Peyer's patch (tissue), 4 donors: ENCODE results near the gene CFAP97D2. TPM values are rescaled to one million over a fixed set of nuclear protein-coding genes. Genes with fewer than 3 reads are reported as not detected.
"Not testable (repeated sequence)": the region's sequence is repeated elsewhere in the genome, so short reads cannot be mapped to it uniquely, and the experiment has no call there.

Source experiments
- DNase-seq, 3 donors: peaks; one replicate each; pipeline ENCODE4 v3.0.0-alpha.2; 2017 to 2019
- H3K27ac ChIP-seq, 4 donors: fragments of 200-600 bp; sonication (generic); one replicate each; pipeline ENCODE4 v1.5.1; 2016 to 2019
- H3K27me3 ChIP-seq, 2 donors: fragments of 200-600 bp; sonication (generic); one replicate each; pipeline ENCODE4 v1.5.1; 2019
- H3K36me3 ChIP-seq, 3 donors: fragments of 200-600 bp; sonication (generic); one replicate each; pipeline ENCODE4 v1.5.1; 2016 to 2019
- H3K4me1 ChIP-seq, 4 donors: fragments of 200-600 bp; sonication (generic); one replicate each; pipeline ENCODE4 v1.5.1; 2016 to 2019
- H3K4me3 ChIP-seq, 4 donors: fragments of 200-600 bp; sonication (generic); 1 replicate in 3 of 4; 2 replicates in 1 of 4; pipeline ENCODE4 v1.5.1; 2016 to 2019; ENCODE audit warnings: mild to moderate bottlenecking in 1 of 4
- H3K9me3 ChIP-seq, 4 donors: fragments of 200-600 bp; sonication (generic); one replicate each; pipeline ENCODE4 v1.5.1; 2016 to 2019; ENCODE audit warnings: mild to moderate bottlenecking in 1 of 4
- POLR2A ChIP-seq, 2 donors: fragments of 450-650 bp; IDR thresholded peaks; one replicate each; pipeline ENCODE4 v1.5.1; 2017; ENCODE audit warnings: antibody characterized with exemption in 2 of 2, mild to moderate bottlenecking in 2 of 2, moderate library complexity in 2 of 2
- total RNA-seq, 4 donors: library from RNA; depleted of rRNA; stranded (reverse); fragments of >200 nt; gene quantifications; one replicate each; pipeline ENCODE4 v1.1.0, GENCODE V29; 2016
- TF ChIP-seq, protein P1 (sequence below), 6 experiments: fragments of 450-650 bp in 4 of 6; fragments of 200-600 bp in 2 of 6; sonication (generic) in 1 of 6; IDR thresholded peaks; one replicate each; pipeline ENCODE4 v1.5.1; 2017 to 2019; ENCODE audit warnings: antibody characterized with exemption in 6 of 6, mild to moderate bottlenecking in 3 of 6, moderate library complexity in 1 of 6

CFAP97D2 gene
- total RNA-seq, 4 donors from 2014 or later, result not detected

GRCh38 chr13:114132419-114133121 lies 46.5 kb upstream of the CFAP97D2 start, which contains the start of gene RASA3:
Gene RASA3, minus strand, starts transcription at chr13:114132623. Its CDS starts 134 bp downstream, at chr13:114132489.
- Histone ChIP-seq H3K36me3 (no peaks in the 10 kb centered on the region), H3K9me3 (no peaks in the 10 kb centered on the region), H3K4me1 (peaks cover 3 to 40% (median 26%) of the 10 kb centered on the region in 4 donors), H3K4me3 (peak within 1 kb of the TSS; percentile 64 to 90 (median 78)), H3K27ac (peak within 1 kb of the TSS; percentile 79 to 89 (median 88)), H3K27me3 (no peaks in the 10 kb centered on the region)
- peak; percentile 75 to 89 (median 75) for DNase-seq
- TF ChIP-seq POLR2A (IDR thresholded peaks at IDR 0.05), result no peak
- TF ChIP-seq, protein P1, sequence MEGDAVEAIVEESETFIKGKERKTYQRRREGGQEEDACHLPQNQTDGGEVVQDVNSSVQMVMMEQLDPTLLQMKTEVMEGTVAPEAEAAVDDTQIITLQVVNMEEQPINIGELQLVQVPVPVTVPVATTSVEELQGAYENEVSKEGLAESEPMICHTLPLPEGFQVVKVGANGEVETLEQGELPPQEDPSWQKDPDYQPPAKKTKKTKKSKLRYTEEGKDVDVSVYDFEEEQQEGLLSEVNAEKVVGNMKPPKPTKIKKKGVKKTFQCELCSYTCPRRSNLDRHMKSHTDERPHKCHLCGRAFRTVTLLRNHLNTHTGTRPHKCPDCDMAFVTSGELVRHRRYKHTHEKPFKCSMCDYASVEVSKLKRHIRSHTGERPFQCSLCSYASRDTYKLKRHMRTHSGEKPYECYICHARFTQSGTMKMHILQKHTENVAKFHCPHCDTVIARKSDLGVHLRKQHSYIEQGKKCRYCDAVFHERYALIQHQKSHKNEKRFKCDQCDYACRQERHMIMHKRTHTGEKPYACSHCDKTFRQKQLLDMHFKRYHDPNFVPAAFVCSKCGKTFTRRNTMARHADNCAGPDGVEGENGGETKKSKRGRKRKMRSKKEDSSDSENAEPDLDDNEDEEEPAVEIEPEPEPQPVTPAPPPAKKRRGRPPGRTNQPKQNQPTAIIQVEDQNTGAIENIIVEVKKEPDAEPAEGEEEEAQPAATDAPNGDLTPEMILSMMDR (IDR thresholded peaks at IDR 0.05), result no peak

- not testable (repeated sequence) for H3K27me3 ChIP-seq, H3K9me3 ChIP-seq, DNase-seq, H3K36me3 ChIP-seq
- Histone ChIP-seq H3K4me3 (peak overlapping the region in 1 of 4 donors; percentile 75), H3K4me1 (peaks cover 3 to 34% (median 24%) of the 10 kb centered on the region in 4 donors), H3K27ac (peak overlapping the region in 1 of 4 donors; percentile 89)
These were observed 45.9 kb upstream of the CFAP97D2 start for GRCh38 chr13:114133126-114133525.

GRCh38 chr13:114133552-114133951 lies 45.5 kb upstream of the CFAP97D2 start:
- H3K36me3 ChIP-seq, H3K4me3 ChIP-seq, H3K27me3 ChIP-seq, DNase-seq, H3K27ac ChIP-seq, H3K9me3 ChIP-seq: not testable (repeated sequence)
- peaks cover 3 to 30% (median 20%) of the 10 kb centered on the region in 4 donors for H3K4me1 ChIP-seq

DNA sequence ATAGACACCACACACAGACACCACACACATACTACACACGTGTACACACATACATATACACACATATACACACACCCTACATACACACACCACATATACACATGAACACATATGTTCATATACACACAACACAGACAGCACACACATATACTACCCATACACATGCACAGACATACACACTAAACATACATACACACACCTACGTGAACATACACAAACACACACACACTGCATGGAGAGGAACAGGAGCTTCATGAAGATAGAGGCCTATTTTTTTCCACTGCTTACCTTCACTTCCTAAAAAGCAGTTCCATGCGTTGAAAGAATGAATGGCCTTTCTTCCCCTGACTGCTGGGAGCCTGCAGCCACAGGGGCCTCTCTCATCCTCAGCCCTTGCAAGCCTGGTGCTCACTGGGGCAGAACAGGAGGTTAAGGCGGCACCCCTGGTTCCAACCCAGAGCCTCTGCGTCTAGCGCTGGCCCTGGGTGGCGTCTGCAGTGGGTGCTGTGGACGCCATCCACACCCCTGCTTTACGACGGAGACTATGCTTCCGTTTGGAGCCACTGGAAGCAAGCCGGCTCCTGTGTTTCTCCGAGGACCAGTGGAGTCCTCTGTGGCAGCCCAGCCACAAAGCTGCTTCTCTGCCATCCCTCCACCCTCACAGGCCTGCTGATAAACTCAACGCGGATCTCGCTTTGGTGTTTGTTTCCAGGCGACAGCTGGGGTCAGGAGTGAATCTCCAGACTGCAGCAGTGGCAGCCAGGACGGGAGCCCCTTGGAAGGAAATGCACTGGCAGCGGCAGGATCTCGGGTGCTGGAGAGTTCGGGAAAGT lies 44.7 kb upstream of the CFAP97D2 start:
- H3K4me3 ChIP-seq, result no peak overlapping the region
- no peaks in the 10 kb centered on the region for H3K36me3 ChIP-seq
- TF ChIP-seq, protein P1 (IDR thresholded peaks at IDR 0.05), result no peak
- no peaks in the 10 kb centered on the region for H3K9me3 ChIP-seq
- H3K4me1 ChIP-seq, result peaks cover 3 to 26% (median 17%) of the 10 kb centered on the region in 4 donors
- peak in 2 of 3 donors; percentile 69 for DNase-seq
- H3K27ac ChIP-seq, result peak overlapping the region in 3 of 4 donors; percentile 21 to 53 (median 35)
- no peaks in the 10 kb centered on the region for H3K27me3 ChIP-seq

DNA sequence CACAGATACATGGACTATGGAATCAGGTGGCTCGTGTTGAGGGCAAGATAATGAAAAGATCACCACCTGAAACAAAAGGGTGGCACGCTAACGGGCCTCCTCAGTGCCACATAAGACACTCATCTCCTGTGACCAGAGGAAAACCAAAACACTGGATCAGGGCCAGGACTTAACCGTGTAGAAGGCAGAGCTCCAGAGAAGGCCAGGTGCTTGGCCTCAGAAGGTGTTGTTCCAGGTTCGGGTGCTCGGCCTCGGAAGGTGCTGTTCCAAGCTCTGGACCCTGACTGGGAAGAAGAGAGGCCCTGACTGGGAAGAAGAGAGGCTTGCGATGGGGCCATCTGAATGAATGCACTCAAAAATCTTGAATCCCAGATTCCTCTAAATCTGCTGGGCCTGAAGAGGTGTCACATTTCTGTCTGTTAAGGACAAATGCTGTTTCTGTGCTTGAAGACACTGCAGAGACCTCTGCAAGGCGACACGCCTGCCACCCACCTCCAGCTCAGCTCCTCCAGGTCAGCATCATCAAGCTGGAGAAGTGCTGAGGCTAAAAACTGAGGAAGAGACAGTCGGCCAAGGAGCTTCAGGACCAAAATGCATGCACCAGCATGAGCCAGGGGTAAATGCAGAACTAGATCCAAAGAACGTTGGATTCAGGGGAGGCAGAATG lies 44.0 kb upstream of the CFAP97D2 start:
- peak overlapping the region in 2 of 4 donors; percentile 35 to 53 for H3K27ac ChIP-seq
- H3K4me1 ChIP-seq, result peaks cover 3 to 18% (median 9%) of the 10 kb centered on the region in 4 donors
- no peaks in the 10 kb centered on the region for H3K36me3 ChIP-seq
- peak in 1 of 3 donors; percentile 20 for DNase-seq
- TF ChIP-seq POLR2A (IDR thresholded peaks at IDR 0.05), result no peak
- TF ChIP-seq, protein P1 (IDR thresholded peaks at IDR 0.05), result no peak
- no peak overlapping the region for H3K4me3 ChIP-seq
- no peaks in the 10 kb centered on the region for H3K9me3 ChIP-seq
- H3K27me3 ChIP-seq, result no peaks in the 10 kb centered on the region

DNA sequence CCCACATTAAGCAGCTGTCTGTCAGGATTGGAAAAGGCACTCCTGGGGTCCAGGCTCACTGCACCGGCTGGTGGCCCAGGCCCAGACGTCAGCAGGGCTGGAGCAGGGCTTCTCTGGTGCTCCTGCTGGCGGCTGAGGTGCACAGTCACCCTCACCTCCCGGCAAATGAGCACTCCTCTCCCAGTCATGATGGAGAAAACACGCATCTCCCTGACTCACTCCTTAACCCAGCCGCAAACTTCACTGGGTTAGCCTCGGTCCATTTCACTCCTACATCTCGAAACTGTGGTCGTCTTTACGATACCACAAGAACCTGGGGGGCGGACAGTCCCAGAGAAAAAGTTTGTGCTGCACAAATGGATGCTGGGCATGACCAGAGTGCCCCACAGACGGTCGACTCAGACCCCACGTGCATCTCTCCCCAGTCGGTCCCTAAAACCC lies 43.3 kb upstream of the CFAP97D2 start:
- peak in 1 of 3 donors; percentile 40 for DNase-seq
- H3K9me3 ChIP-seq, result no peaks in the 10 kb centered on the region
- no peaks in the 10 kb centered on the region for H3K27me3 ChIP-seq
- H3K27ac ChIP-seq, result no peak overlapping the region
- no peak for TF ChIP-seq POLR2A (IDR thresholded peaks at IDR 0.05)
- TF ChIP-seq, protein P1 (IDR thresholded peaks at IDR 0.05), result no peak
- no peaks in the 10 kb centered on the region for H3K36me3 ChIP-seq
- peaks cover 0 to 12% (median 6%) of the 10 kb centered on the region in 4 donors for H3K4me1 ChIP-seq
- H3K4me3 ChIP-seq, result no peak overlapping the region
